ENCODE results near the gene FCER2.

DNA sequence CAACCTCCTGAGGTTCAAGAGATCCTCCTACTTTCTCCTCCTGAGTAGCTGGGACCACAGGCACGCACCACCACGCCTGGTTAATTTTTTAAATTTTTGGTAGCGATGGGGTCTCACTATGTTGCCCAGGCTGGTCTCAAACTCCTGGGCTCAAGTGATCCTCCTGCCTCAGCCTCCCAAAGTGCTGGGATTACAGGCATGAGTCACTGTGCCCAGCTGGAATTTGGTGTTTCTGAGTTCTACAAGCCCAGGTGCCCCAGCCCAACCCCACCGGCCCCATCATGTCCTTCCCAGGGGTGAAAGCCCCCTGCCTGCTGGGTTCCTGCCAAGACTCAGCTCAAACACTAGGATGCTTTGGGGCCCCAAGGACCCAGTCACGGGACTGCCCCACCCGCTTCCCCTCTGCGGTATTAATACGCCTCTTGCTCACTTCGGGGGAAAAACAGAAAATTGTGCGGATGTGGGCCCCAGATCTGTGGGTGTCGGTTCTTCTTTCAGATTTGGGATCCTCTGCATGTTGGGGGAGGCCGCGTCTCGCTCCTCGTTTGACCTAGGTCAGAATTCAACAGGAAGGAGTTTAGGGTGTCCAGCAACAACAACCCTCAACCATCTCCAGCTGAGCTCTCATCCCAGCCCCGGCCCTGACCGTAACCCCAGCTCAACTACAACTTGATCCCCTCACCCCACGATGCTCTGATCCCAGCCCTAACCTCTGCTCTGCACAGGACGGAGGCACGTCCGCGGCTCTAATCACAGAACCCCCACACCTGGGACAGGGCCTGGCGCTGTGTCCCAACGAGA, 3.7 kb upstream of the FCER2 start:
- TF ChIP-seq CTCF (IDR thresholded peaks at IDR 0.05), result no peak
- TF ChIP-seq ZFX (IDR thresholded peaks at IDR 0.05; ENCODE audit: borderline replicate concordance), result no peak

All from 22Rv1 (cell line).